Measurements from ENCODE around the gene SIGLEC1. TPM values are rescaled to one million over a fixed set of nuclear protein-coding genes. Genes with fewer than 3 reads are reported as not detected.

The SIGLEC1 gene
- total RNA-seq, 2 donors from 2014 or later, result 0.10 to 0.13 TPM

- DNase-seq, result no peak
- H3K4me1 Mint-ChIP-seq, result peaks cover 3% of the 10 kb centered on the region
- ATAC-seq, result no peak
- H3K9me3 ChIP-seq (ENCODE audit: control insufficient read depth, low read length, poor library complexity, severe bottlenecking), result no peaks in the 10 kb centered on the region
- peaks cover 59% of the 10 kb centered on the region for H3K27me3 Mint-ChIP-seq
- no peak overlapping the region for H3K4me3 Mint-ChIP-seq
- H3K36me3 Mint-ChIP-seq (ENCODE audit: low read depth), result peaks cover 2% of the 10 kb centered on the region
- H3K27ac Mint-ChIP-seq, result no peak overlapping the region
These were observed 27.1 kb downstream of the SIGLEC1 start for GRCh38 chr20:3685341-3685740.

- no peaks in the 10 kb centered on the region for H3K9me3 ChIP-seq (ENCODE audit: control insufficient read depth, low read length, poor library complexity, severe bottlenecking)
- ATAC-seq (no peak), DNase-seq (no peak)
- H3K27me3 Mint-ChIP-seq, result peaks cover 75% of the 10 kb centered on the region
- no peak within 1 kb of the TSS for H3K27ac Mint-ChIP-seq
- no peak within 1 kb of the TSS for H3K4me3 Mint-ChIP-seq
- no peaks in the 10 kb centered on the region for H3K36me3 Mint-ChIP-seq (ENCODE audit: low read depth)
- peaks cover 3% of the 10 kb centered on the region for H3K4me1 Mint-ChIP-seq
These were observed 30.2 kb downstream of the SIGLEC1 start, which contains the start of gene ADAM33 for GRCh38 chr20:3681931-3682781. TSS of gene ADAM33 (minus strand) at chr20:3682010. CDS start at chr20:3682004, 6 bp downstream.

- Mint-ChIP-seq H3K27ac (no peak overlapping the region), H3K4me3 (no peak overlapping the region), H3K27me3 (peaks cover 73% of the 10 kb centered on the region), H3K36me3 (ENCODE audit: low read depth) (no peaks in the 10 kb centered on the region), H3K4me1 (peaks cover 7% of the 10 kb centered on the region)
- no peak for ATAC-seq
- no peaks in the 10 kb centered on the region for H3K9me3 ChIP-seq (ENCODE audit: control insufficient read depth, low read length, poor library complexity, severe bottlenecking)
- no peak for DNase-seq
These were observed 31.0 kb downstream of the SIGLEC1 start for GRCh38 chr20:3681352-3681930.

GRCh38 chr20:3680701-3681351 lies 31.6 kb downstream of the SIGLEC1 start:
- Mint-ChIP-seq H3K27me3 (peaks cover 71% of the 10 kb centered on the region), H3K4me1 (peaks cover 7% of the 10 kb centered on the region), H3K27ac (no peak overlapping the region), H3K4me3 (no peak overlapping the region), H3K36me3 (ENCODE audit: low read depth) (no peaks in the 10 kb centered on the region)
- ATAC-seq (no peak), DNase-seq (no peak)
- H3K9me3 ChIP-seq (ENCODE audit: control insufficient read depth, low read length, poor library complexity, severe bottlenecking), result no peaks in the 10 kb centered on the region

GRCh38 chr20:3679749-3680700 lies 32.4 kb downstream of the SIGLEC1 start:
- ATAC-seq, result no peak
- H3K27me3 Mint-ChIP-seq, result peaks cover 71% of the 10 kb centered on the region
- no peak overlapping the region for H3K4me3 Mint-ChIP-seq
- H3K4me1 Mint-ChIP-seq, result peaks cover 10% of the 10 kb centered on the region
- H3K9me3 ChIP-seq (ENCODE audit: control insufficient read depth, low read length, poor library complexity, severe bottlenecking), result no peaks in the 10 kb centered on the region
- DNase-seq, result no peak
- no peak overlapping the region for H3K27ac Mint-ChIP-seq
- H3K36me3 Mint-ChIP-seq (ENCODE audit: low read depth), result peaks cover 4% of the 10 kb centered on the region

GRCh38 chr20:3678856-3679720 lies 33.3 kb downstream of the SIGLEC1 start:
- Mint-ChIP-seq H3K27ac (no peak overlapping the region), H3K27me3 (peaks cover 72% of the 10 kb centered on the region), H3K4me3 (no peak overlapping the region), H3K4me1 (peaks cover 10% of the 10 kb centered on the region), H3K36me3 (ENCODE audit: low read depth) (peaks cover 5% of the 10 kb centered on the region)
- ATAC-seq (no peak), DNase-seq (no peak)
- no peaks in the 10 kb centered on the region for H3K9me3 ChIP-seq (ENCODE audit: control insufficient read depth, low read length, poor library complexity, severe bottlenecking)

GRCh38 chr20:3678198-3678597 lies 34.2 kb downstream of the SIGLEC1 start:
- Mint-ChIP-seq H3K27me3 (peaks cover 68% of the 10 kb centered on the region), H3K36me3 (ENCODE audit: low read depth) (peaks cover 5% of the 10 kb centered on the region), H3K4me1 (peaks cover 10% of the 10 kb centered on the region), H3K27ac (no peak overlapping the region), H3K4me3 (no peak overlapping the region)
- ATAC-seq, result no peak
- DNase-seq, result no peak
- H3K9me3 ChIP-seq (ENCODE audit: control insufficient read depth, low read length, poor library complexity, severe bottlenecking), result no peaks in the 10 kb centered on the region

GRCh38 chr20:3677733-3678132 lies 34.7 kb downstream of the SIGLEC1 start:
- H3K36me3 Mint-ChIP-seq (ENCODE audit: low read depth), result peaks cover 5% of the 10 kb centered on the region
- DNase-seq, result no peak
- H3K27ac Mint-ChIP-seq, result no peak overlapping the region
- H3K9me3 ChIP-seq (ENCODE audit: control insufficient read depth, low read length, poor library complexity, severe bottlenecking), result no peaks in the 10 kb centered on the region
- no peak overlapping the region for H3K4me3 Mint-ChIP-seq
- no peak for ATAC-seq
- peaks cover 69% of the 10 kb centered on the region for H3K27me3 Mint-ChIP-seq
- H3K4me1 Mint-ChIP-seq, result peaks cover 10% of the 10 kb centered on the region

GRCh38 chr20:3674995-3675900 lies 37.2 kb downstream of the SIGLEC1 start:
- H3K27ac Mint-ChIP-seq, result no peak overlapping the region
- no peak overlapping the region for H3K4me3 Mint-ChIP-seq
- ATAC-seq, result no peak
- peaks cover 11% of the 10 kb centered on the region for H3K4me1 Mint-ChIP-seq
- no peaks in the 10 kb centered on the region for H3K9me3 ChIP-seq (ENCODE audit: control insufficient read depth, low read length, poor library complexity, severe bottlenecking)
- peaks cover 76% of the 10 kb centered on the region for H3K27me3 Mint-ChIP-seq
- H3K36me3 Mint-ChIP-seq (ENCODE audit: low read depth), result peaks cover 8% of the 10 kb centered on the region
- no peak for DNase-seq

GRCh38 chr20:3674447-3674846 lies 38.0 kb downstream of the SIGLEC1 start:
- H3K4me3 Mint-ChIP-seq, result no peak overlapping the region
- H3K36me3 Mint-ChIP-seq (ENCODE audit: low read depth), result peaks cover 8% of the 10 kb centered on the region
- no peaks in the 10 kb centered on the region for H3K9me3 ChIP-seq (ENCODE audit: control insufficient read depth, low read length, poor library complexity, severe bottlenecking)
- no peak for DNase-seq
- H3K27ac Mint-ChIP-seq, result no peak overlapping the region
- ATAC-seq, result no peak
- peaks cover 76% of the 10 kb centered on the region for H3K27me3 Mint-ChIP-seq
- H3K4me1 Mint-ChIP-seq, result peaks cover 13% of the 10 kb centered on the region

Data from T-helper 17 cell (primary cell).